ENCODE data around the gene ELMO3.

Gene ELMO3

DNA sequence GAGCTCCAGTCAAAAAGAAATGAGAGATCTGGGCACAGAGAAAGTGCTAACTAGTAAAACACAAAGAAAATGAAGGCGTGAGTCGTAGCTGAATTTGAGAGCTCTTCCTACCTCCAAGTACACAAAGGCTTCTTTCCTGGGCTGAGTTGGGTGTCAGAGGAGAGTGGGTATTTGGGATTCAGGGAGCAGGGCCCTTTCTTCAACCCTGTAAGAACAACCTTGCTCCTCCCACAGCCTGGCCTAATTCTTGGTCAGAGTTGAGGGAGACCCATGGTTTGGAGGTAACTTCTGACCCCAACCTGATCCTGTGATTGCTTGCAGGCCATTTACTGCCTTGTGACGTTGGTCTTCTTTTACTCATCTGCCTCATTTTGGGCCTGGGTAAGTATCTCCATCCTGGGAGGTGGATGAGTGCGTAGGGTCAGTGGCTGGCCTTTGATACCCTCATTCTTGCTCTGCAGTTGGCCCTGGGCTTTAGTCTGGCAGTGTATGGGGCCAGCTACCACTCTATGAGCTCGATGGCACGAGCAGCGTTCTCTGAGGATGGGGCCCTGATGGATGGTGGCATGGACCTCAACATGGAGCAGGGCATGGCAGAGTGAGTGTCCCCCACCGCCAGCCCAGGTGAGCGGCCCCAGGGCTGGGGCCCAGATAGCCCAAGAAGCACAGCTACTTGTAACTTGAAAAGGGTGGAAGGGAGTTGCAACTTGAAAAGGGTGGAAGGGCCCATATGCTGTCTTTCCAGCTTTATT is 29.3 kb downstream of the ELMO3 start:
- DNase-seq (ENCODE audit: extremely low read depth, low read depth) = no peak
- TF ChIP-seq, protein P1, sequence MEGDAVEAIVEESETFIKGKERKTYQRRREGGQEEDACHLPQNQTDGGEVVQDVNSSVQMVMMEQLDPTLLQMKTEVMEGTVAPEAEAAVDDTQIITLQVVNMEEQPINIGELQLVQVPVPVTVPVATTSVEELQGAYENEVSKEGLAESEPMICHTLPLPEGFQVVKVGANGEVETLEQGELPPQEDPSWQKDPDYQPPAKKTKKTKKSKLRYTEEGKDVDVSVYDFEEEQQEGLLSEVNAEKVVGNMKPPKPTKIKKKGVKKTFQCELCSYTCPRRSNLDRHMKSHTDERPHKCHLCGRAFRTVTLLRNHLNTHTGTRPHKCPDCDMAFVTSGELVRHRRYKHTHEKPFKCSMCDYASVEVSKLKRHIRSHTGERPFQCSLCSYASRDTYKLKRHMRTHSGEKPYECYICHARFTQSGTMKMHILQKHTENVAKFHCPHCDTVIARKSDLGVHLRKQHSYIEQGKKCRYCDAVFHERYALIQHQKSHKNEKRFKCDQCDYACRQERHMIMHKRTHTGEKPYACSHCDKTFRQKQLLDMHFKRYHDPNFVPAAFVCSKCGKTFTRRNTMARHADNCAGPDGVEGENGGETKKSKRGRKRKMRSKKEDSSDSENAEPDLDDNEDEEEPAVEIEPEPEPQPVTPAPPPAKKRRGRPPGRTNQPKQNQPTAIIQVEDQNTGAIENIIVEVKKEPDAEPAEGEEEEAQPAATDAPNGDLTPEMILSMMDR (IDR thresholded peaks at IDR 0.05; ENCODE audit: low read depth, low read length) = no peak

DNA sequence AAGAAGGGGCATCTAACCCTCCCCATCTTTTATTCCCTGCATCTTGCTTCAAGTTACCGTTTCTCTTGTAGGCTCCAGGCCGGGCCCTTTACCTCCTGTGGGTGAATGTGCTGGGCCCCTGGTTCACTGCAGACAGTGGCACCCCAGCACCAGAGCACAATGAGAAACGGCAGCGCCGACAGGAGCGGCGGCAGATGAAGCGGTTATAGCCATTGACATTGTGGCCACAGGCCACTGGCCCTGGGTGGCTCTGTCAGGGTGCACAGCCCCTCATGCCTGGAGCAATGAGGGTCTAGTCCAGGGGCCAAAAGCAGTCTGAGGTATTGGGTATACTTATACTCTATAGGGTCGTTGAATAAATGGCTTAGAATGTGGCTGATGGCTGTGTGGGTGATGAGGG is 30.0 kb downstream of the ELMO3 start:
- TF ChIP-seq, protein P1 (IDR thresholded peaks at IDR 0.05; ENCODE audit: low read depth, low read length) = no peak
- DNase-seq (ENCODE audit: extremely low read depth, low read depth) = no peak

DNA sequence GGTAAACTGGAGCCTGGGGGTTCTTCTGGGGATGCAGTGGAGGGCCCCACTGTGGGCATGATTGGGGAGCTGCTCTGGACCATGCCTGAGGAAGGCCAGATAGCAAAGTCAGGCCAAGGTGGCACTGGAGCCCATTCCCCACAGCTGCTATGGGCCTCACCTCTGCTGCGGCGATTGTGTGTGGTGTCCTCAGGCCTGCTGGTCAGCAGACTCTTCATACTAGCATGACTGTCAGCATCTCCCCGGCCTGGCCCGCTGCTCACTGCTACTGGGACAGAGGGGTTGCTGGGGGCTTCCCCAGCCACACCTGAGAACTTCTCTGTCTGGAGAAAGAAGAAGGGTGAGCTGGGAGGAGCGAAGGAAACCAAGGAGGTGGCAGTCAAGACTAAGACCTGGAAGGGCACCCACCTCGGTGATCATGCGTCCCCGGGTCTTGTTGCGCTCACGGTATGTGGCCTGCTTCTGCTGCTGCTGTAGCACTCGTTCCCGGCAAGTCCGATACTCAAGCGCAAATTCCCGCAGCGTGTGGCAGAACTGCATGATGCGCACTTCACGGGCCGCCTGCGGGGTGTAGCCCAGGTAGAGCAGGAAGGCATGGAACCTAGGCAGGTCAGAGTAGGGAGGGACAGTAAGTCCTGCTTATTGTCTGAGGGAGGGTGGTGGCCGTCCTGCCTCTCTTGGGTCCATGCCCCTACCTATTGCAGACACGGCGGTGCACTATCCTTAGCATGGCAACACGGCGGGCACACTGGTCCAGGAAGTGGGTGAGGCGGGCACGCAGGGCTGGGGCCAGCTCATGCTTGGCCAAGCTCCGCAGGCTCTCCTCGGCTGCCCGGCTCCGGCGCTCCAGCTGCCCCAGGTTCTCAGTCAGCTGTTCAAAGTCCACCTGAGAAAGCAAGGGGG is 31.2 kb downstream of the ELMO3 start:
- TF ChIP-seq, protein P1 (IDR thresholded peaks at IDR 0.05; ENCODE audit: low read depth, low read length) = no peak
- DNase-seq (ENCODE audit: extremely low read depth, low read depth) = no peak

DNA sequence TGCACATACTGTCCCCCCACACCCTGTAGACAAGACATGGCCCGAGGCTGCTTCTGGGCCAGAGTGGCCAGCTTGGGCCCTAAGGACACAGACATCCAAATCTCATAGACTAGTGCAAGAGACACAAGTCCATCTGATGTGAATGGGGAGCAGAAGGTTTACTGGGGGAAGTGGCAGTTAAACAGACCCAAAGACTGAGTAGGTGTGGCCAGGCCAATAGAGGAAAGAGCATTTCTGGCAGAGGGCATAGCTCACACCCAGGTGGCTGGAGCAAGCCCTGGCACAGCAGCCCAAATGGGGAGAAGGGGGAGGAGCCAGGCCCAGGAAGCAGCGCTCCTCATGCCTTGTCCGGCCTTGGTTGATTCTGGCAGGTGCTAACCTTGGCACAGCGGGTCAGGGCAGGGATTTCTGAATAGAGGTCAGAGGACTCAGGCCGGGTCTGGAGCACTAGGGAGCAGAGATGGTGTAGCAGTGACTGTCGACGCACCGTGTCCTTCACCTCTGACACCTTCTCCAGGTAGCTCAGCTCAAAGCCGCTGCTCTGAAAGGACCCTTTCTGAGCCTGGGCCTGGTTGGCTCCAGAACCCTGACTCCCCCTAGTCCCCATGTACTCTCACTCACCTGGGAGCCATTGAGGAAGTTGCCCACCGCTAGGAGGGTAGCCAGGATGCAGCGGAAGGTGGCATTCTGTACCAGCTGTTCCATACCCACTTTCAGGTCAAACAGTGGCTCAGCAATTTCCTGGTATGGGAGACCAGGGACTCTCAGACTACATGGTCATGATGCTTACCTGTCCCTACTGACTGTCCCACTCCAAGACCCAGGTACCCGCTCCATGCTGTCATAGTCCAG is 32.1 kb downstream of the ELMO3 start:
- TF ChIP-seq, protein P1 (IDR thresholded peaks at IDR 0.05; ENCODE audit: low read depth, low read length) = no peak

DNA sequence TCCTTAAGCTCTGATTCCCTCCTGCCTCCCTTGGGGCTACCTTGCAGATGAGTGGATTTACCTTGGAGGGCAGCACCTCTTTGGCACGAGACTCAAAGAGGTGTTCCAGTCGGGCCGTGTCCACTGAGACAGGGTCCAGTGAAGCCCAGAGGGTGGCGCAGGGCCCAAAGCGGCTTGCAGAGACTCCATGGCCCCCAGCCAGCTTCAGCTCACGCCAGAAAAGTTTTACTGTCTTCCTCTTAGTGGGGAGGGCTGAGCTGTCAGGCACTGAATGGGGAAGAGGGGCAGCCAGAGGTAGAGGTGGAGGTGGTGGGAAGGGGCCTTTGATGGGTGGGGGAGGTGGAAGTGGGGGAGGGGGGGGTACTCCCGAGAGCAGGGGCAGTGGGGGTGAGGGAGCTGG is 34.7 kb downstream of the ELMO3 start:
- TF ChIP-seq, protein P1 (IDR thresholded peaks at IDR 0.05; ENCODE audit: low read depth, low read length) = no peak
- no peak for DNase-seq (ENCODE audit: extremely low read depth, low read depth)

More for the DNA sequence above, 32.1 kb downstream of the ELMO3 start:
- no peak for DNase-seq (ENCODE audit: extremely low read depth, low read depth)

DNA sequence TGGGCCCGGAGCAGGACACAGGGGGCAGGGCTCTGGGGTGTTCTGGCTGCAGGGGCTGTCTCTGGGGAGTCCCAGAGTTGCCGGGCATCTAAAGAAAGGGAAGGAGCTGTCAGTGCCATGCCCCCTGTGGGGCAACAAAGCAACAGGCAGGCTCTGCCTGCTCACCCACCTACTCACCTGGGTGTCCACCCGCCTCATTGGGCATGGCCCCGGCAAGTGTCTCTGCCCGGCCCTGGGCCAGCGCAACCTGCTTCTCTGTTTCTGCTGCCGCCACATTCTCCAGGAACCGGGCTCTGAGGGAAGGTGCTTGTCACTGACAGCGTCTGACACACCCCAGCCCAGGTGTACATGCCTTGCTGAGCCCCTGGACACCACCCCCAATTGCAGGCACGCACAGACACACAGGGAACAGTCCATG is 35.3 kb downstream of the ELMO3 start:
- TF ChIP-seq, protein P1 (IDR thresholded peaks at IDR 0.05; ENCODE audit: low read depth, low read length) = no peak
- no peak for DNase-seq (ENCODE audit: extremely low read depth, low read depth)

Data from AG09319 (cell line).